Gastrocnemius medialis (tissue), 4 donors: ENCODE data around the gene GPRC5A.

Experiments used
- POLR2A ChIP-seq, 2 donors: fragments of 450-650 bp; IDR thresholded peaks; one replicate each; pipeline ENCODE4 v1.6.1; 2017; ENCODE audit warnings: antibody characterized with exemption in 2 of 2, mild to moderate bottlenecking in 2 of 2, moderate library complexity in 2 of 2
- TF ChIP-seq, protein P1 (sequence below), 5 experiments: fragments of 450-650 bp in 3 of 5; fragments of 200-600 bp in 2 of 5; sonication (generic) in 2 of 5; IDR thresholded peaks in 4 of 5; conservative IDR thresholded peaks in 1 of 5; 1 replicate in 4 of 5; 2 replicates in 1 of 5; pipeline ENCODE4 v1.5.1; 2016 to 2019; ENCODE audit warnings: antibody characterized with exemption in 5 of 5, mild to moderate bottlenecking in 3 of 5, moderate library complexity in 3 of 5

- TF ChIP-seq, protein P1, sequence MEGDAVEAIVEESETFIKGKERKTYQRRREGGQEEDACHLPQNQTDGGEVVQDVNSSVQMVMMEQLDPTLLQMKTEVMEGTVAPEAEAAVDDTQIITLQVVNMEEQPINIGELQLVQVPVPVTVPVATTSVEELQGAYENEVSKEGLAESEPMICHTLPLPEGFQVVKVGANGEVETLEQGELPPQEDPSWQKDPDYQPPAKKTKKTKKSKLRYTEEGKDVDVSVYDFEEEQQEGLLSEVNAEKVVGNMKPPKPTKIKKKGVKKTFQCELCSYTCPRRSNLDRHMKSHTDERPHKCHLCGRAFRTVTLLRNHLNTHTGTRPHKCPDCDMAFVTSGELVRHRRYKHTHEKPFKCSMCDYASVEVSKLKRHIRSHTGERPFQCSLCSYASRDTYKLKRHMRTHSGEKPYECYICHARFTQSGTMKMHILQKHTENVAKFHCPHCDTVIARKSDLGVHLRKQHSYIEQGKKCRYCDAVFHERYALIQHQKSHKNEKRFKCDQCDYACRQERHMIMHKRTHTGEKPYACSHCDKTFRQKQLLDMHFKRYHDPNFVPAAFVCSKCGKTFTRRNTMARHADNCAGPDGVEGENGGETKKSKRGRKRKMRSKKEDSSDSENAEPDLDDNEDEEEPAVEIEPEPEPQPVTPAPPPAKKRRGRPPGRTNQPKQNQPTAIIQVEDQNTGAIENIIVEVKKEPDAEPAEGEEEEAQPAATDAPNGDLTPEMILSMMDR (IDR thresholded peaks at IDR 0.05 in 4 of 5, conservative IDR thresholded peaks at IDR 0.05 in 1 of 5): no peak
- no peak for TF ChIP-seq POLR2A (IDR thresholded peaks at IDR 0.05)
Measured at GRCh38 chr12:12958886-12959285, 67.5 kb downstream of the GPRC5A start.
